ENCODE measurements around the gene ANKRD44.
A peak's percentile ranks its signal among the peaks of the same experiment; 100 is the strongest.

Gene ANKRD44

DNA sequence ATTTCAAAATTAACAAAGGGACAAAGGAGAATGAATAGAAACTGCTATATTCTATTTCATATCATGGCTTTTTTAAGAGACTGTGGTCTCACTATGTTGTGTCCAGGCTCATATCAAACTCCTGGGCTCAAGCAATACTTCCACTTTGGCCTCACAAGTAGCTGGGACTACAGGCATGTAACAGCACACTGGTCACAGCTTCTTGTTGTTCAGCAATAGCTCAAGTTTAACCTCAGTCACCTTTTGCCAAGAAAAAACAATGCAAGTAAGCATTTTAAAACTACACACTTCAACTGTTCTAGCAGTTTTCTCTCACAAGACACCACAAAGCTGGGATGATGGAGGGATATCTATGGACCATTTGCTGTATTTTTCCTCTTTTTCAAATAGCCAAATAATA lies 77.1 kb downstream of the ANKRD44 start:
- peaks cover 99% of the 10 kb centered on the region for H3K4me1 Mint-ChIP-seq
- peaks cover 5% of the 10 kb centered on the region for H3K36me3 Mint-ChIP-seq

DNA sequence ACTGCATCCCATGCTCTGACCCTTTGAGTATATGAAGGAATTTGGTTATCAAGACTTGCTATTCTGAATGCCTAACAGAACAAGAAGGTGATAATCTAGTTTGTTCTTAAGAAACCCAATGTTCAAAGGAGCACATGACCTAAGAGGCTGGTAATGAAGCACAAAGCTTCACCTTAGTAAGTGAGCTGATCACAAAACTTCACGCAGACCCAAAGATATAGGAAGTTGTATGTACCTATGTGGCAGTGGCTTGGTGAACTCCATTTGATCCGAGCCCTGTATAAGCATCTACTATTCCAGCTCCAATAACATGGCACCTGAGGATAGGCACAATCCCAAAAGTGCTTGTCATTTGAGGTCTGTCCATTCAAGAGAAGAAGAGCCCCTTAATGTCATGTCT lies 78.6 kb downstream of the ANKRD44 start:
- Mint-ChIP-seq H3K27me3 (no peaks in the 10 kb centered on the region), H3K4me3 (peak overlapping the region; percentile 70), H3K36me3 (peaks cover 5% of the 10 kb centered on the region), H3K4me1 (peaks cover 99% of the 10 kb centered on the region), H3K9me3 (no peaks in the 10 kb centered on the region), H3K27ac (peak overlapping the region; percentile 92)

More for the DNA sequence above, 77.1 kb downstream of the ANKRD44 start:
- peak overlapping the region; percentile 25 for H3K27ac Mint-ChIP-seq
- H3K27me3 Mint-ChIP-seq: no peaks in the 10 kb centered on the region
- no peak overlapping the region for H3K4me3 Mint-ChIP-seq
- H3K9me3 Mint-ChIP-seq: no peaks in the 10 kb centered on the region

DNA sequence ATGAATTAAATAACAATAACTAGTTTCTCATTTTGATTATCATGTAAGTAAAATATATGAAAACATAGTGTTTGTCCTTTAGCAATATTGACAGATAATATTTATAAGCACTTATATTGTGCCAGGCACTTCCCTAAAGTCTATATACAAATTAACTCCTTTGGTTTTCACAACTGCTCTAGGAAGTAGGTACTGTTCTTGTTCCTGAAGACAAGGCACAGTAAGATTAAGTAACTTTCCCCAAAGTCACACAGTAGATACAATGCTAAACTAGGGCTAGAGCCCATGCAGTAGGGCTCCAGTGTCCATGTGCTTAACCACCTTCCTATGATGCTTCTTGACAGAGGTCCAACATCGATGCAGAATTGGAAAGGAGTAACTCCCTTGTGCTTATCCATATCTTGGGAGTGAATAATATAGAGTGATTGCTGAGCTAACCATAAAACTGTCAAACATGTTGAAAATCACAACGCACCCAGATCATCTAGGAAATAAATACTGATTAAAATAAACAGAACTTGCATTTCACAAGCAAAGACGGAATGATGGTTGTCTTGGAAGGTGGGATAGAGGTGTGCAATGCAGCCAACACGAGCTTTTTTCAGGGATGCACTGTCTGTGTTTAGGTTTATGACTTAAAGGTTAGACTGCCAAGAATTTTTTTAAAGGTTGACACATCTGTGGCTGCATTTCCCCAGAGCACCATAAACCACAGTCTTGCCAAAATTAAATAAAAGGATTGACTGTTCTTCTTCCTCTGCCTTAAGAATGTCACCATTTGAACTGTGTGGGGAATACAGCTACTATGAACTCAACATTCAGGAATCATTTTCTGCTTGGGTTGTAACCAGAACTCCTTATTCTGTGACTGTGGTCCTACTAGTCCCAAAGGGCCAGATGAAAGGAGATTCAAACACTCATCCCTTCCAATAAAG lies 80.8 kb downstream of the ANKRD44 start:
- H3K27ac Mint-ChIP-seq: peak overlapping the region; percentile 85
- H3K27me3 Mint-ChIP-seq: no peaks in the 10 kb centered on the region
- H3K36me3 Mint-ChIP-seq: peaks cover 10% of the 10 kb centered on the region
- no peaks in the 10 kb centered on the region for H3K9me3 Mint-ChIP-seq
- peaks cover 97% of the 10 kb centered on the region for H3K4me1 Mint-ChIP-seq
- H3K4me3 Mint-ChIP-seq: peak overlapping the region; percentile 43

DNA sequence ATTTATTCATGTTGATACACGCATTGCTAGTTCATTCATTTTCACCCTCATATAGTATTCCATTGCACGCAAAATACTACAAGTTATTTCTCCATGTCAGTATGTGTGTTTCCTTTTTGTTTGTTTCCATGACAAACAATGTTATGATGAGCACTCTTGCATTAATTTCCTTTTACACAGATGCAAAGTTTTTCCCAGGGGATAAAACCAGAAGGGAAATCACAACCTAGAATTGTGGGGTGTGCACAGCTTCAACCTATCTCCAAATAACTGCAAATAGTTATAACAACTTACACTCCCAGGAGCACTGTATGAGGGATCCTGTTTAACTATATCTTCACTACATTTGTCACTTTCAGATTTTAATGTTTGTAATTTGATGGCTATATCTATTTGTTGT lies 87.1 kb downstream of the ANKRD44 start:
- peak overlapping the region; percentile 80 for H3K27ac Mint-ChIP-seq
- H3K36me3 Mint-ChIP-seq: peaks cover 7% of the 10 kb centered on the region
- H3K9me3 Mint-ChIP-seq: no peaks in the 10 kb centered on the region
- H3K4me1 Mint-ChIP-seq: peaks cover 85% of the 10 kb centered on the region
- H3K27me3 Mint-ChIP-seq: no peaks in the 10 kb centered on the region
- H3K4me3 Mint-ChIP-seq: no peak overlapping the region

DNA sequence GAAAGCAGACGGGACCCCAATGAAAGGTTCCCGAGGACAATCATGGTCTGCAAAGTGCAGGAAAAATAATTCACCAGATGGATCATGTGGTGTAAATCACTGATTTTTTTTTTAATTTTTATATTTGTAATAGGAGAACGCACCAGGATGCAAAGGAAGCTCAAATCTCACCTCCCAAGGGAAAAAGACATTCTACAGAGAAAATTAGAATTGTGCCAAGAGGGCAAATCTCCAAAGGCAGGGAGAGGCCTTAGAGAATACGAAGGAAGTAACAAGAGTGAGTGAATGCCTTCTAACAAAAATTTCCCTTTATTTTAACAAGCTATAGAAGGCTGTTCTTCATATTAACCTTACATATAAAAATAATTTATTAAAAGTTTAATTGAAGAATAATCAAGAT lies 90.9 kb downstream of the ANKRD44 start:
- no peak overlapping the region for H3K4me3 Mint-ChIP-seq
- no peaks in the 10 kb centered on the region for H3K27me3 Mint-ChIP-seq
- peaks cover 4% of the 10 kb centered on the region for H3K36me3 Mint-ChIP-seq
- H3K9me3 Mint-ChIP-seq: no peaks in the 10 kb centered on the region
- peak overlapping the region; percentile 76 for H3K27ac Mint-ChIP-seq
- H3K4me1 Mint-ChIP-seq: peaks cover 87% of the 10 kb centered on the region

DNA sequence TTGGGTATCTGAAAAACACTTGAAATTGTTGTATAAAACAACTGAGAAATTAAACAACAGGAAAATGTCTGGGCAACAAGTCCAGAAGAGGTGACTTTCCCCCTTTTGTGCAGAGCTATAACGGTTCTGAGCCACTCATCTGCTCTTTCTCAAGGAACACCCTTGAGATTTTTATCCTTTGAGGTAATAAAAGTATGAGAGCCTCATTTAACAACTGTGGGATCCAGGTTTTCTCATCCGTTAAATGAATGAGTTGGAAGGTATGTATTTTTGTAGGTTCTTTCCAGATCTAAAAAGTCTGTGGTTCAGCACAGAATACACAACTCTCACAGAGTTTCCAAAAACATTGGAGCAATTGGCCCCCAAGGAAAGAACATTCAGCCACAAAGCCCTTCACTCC lies 93.0 kb downstream of the ANKRD44 start:
- peak overlapping the region; percentile 99 for H3K27ac Mint-ChIP-seq
- no peaks in the 10 kb centered on the region for H3K9me3 Mint-ChIP-seq
- peaks cover 89% of the 10 kb centered on the region for H3K4me1 Mint-ChIP-seq
- peaks cover 4% of the 10 kb centered on the region for H3K36me3 Mint-ChIP-seq
- no peaks in the 10 kb centered on the region for H3K27me3 Mint-ChIP-seq
- peak overlapping the region; percentile 79 for H3K4me3 Mint-ChIP-seq

DNA sequence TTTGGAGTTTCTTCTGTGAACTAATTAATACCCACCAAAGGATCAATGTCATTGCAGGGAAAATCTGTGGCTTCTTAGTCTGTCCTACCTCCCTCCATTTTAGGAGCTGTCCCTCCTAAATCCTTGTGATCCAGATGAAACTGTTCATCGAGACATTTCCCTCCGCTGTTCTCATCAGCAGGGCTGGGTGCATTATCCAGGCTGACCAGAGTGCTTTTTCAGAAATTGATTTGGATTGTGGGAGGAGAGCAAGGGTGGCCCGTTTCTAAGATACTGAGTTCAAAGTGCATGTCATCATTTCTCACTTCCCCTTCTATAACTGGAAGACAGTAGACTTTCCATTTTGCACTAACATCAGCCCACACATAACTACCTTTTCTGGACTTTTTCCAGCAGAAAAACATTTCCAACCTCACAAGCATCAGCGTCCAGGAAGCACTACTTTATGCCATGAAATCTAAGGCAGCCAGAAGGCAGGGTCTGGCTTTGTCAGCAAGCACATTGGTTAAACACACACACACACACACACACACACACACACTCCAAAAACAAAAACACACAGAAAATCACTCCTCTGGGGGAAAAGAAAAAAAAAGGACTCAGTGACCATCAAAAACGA lies 94.1 kb downstream of the ANKRD44 start:
- Mint-ChIP-seq H3K9me3 (no peaks in the 10 kb centered on the region), H3K27me3 (no peaks in the 10 kb centered on the region), H3K4me3 (peak overlapping the region; percentile 79), H3K27ac (peak overlapping the region; percentile 99), H3K4me1 (peaks cover 89% of the 10 kb centered on the region), H3K36me3 (peaks cover 3% of the 10 kb centered on the region)

DNA sequence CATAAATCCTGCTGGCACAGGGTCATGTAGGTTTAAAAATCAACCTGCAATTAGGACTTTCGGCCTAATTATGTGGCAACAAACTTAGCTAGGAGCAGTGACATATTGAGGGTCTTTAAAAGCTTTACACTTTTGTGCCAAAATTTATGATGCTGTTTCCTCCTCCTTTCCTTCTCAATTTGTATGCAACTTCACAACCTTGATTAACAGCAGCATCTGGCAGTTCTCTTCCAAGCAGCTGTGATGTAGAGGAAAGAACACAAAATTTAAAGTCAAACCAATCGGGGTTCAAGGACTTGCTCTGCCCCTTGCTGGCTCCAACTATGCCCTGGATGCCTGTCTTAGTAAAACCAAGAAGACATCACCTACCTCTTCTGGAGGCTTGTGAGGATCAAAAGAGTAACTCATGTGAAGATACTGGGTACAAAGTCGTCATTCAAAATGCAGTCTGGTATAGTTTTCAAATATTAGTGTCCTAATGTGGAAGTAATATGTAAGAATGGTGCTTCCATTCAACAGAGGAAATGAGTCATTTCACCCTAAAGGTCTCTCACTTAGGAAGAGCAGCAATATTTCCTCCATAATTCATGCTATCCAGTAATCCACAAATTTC lies 94.7 kb downstream of the ANKRD44 start:
- Mint-ChIP-seq H3K27me3 (no peaks in the 10 kb centered on the region), H3K36me3 (peaks cover 3% of the 10 kb centered on the region), H3K4me1 (peaks cover 94% of the 10 kb centered on the region), H3K9me3 (no peaks in the 10 kb centered on the region), H3K27ac (peak overlapping the region; percentile 99), H3K4me3 (peak overlapping the region; percentile 79)

DNA sequence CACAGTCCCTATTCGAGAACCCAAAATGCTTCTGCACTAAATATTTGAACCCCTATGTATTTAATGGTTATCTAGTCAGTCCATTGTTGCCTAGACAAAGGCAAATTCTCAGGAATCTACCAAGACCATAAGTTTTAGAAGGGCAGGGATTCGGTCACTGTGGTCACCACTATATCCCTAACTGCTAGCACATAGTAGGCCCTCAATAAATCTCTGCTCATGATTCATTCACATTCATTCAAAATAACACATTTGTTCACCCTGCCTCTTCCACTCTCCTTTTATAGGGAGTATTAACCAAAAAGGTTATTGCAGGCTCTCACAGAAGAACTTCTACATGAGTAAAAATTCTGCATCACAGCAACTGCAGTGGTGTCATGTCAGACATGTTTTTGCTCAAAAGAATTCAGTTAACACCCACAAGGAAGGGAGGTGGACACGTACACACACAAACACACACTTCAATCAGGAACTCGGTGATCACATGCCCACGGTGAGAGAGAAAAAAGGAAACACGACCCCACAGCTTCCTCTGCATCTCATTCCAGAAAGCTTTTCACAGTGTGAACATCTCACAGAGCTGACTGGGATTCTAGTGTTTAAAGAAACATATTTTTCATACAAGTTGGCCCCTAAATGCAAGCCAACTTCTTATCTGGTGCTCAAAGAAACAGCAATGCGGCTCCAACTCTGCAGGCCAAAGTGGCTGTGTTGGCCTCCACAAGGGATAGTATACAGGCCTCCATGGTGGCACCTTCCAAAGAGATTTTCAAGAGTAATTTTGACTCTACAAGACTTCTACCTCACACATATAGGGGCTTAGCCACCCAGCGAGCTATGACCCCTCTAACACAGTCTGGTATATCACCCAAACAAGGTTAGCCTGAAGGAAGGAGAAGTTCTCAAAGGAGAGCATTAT lies 98.0 kb downstream of the ANKRD44 start:
- Mint-ChIP-seq H3K4me1 (peaks cover 98% of the 10 kb centered on the region), H3K36me3 (peaks cover 5% of the 10 kb centered on the region), H3K27me3 (no peaks in the 10 kb centered on the region), H3K27ac (peak overlapping the region; percentile 99), H3K4me3 (peak overlapping the region; percentile 75), H3K9me3 (no peaks in the 10 kb centered on the region)

DNA sequence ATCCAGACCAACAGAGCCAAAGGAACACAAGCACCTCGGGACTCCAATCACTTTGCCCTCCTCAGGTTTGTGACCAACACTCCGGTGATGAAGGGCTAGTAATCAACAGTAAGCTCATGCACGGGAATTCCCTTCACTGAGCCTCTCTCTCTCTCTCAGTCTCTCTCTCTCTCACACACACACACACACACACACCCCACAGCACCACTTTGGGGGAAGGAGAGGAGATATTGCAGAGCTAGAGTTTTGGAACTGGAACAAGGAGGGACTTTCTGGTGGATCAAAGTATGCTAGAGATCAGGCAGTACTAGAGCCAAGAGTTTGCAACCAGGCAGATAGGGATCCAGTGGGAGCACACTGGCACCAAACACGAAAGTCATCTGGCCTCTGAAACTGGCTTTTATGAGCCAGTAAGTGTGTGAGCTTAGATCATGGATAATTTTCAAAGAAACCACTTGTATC lies 98.7 kb downstream of the ANKRD44 start:
- Mint-ChIP-seq H3K9me3 (no peaks in the 10 kb centered on the region), H3K36me3 (peaks cover 5% of the 10 kb centered on the region), H3K4me1 (peaks cover 98% of the 10 kb centered on the region), H3K4me3 (peak overlapping the region; percentile 75), H3K27ac (peak overlapping the region; percentile 99), H3K27me3 (no peaks in the 10 kb centered on the region)

DNA sequence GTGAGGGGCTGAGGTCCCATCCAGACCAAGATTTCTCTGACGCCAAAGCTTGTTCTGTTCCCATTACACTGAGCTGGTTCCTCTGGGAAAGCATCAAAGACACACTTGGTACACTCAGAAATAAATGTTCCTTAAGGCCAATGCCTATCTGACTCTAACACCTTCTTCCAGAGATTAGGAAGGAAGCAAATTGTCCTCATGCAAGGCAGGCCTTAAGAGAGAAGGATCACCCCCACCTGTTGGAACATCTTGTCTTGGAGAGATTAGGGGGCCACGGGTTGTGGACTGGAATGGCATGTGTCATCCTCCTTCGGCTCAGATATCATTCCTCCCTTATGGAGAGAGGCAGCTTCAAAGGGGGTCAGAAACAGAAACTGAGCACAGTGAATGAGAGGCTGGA lies 100.2 kb downstream of the ANKRD44 start:
- H3K36me3 Mint-ChIP-seq: peaks cover 3% of the 10 kb centered on the region
- H3K4me3 Mint-ChIP-seq: peak overlapping the region; percentile 75
- peak overlapping the region; percentile 99 for H3K27ac Mint-ChIP-seq
- no peaks in the 10 kb centered on the region for H3K27me3 Mint-ChIP-seq
- peaks cover 98% of the 10 kb centered on the region for H3K4me1 Mint-ChIP-seq
- H3K9me3 Mint-ChIP-seq: no peaks in the 10 kb centered on the region

DNA sequence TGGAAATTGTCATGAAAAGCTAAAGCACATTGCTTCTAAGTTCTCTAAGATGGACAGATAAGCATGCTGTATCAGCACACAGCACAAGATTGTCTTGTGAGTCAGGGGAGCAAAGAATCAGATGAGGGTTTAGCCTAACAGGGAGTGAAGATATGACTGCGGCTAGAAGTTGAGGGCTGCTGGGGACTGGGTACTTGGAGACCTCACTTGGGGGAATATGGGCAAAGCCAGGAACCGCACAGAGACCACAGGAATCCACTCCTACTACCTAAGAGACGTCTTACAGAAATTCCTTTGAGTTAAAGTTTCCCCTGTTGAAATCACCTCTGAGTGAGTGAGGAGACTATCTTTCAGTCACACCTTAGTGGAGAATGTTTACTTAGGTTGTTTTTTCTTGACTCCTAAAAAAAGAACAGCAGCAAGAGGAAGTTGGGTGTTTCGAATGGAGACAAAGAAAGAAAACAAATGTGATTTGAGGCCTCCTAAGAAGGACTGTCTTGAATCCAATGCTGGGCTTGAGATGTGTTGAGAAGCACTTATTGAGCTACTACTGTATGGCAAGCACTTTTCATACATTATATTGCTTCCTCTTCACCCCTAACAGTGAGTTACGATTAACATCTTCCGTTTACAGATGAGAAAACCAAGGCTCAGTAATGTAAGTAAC lies 100.7 kb downstream of the ANKRD44 start:
- H3K4me1 Mint-ChIP-seq: peaks cover 98% of the 10 kb centered on the region
- peak overlapping the region; percentile 75 for H3K4me3 Mint-ChIP-seq
- H3K9me3 Mint-ChIP-seq: no peaks in the 10 kb centered on the region
- H3K36me3 Mint-ChIP-seq: peaks cover 3% of the 10 kb centered on the region
- H3K27ac Mint-ChIP-seq: peak overlapping the region; percentile 99
- no peaks in the 10 kb centered on the region for H3K27me3 Mint-ChIP-seq

DNA sequence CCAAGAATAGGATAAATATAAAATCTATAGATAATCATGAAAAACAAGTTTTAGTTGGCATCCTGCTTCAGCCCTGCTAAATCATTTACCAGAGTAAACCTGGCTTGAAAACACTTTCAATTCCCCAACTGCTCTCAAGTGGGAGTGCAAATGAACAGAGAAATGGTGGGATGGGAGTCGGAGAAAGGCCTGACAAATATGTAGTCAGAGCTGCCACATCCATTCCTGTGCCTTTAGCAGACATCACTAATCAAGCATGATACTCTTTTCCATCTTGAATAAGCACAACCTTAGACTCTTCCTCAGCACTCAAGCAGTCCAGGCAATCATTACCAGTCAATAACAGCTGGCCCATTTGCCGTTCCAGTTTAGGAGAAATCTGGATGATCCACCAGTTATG lies 101.3 kb downstream of the ANKRD44 start:
- H3K9me3 Mint-ChIP-seq: no peaks in the 10 kb centered on the region

DNA sequence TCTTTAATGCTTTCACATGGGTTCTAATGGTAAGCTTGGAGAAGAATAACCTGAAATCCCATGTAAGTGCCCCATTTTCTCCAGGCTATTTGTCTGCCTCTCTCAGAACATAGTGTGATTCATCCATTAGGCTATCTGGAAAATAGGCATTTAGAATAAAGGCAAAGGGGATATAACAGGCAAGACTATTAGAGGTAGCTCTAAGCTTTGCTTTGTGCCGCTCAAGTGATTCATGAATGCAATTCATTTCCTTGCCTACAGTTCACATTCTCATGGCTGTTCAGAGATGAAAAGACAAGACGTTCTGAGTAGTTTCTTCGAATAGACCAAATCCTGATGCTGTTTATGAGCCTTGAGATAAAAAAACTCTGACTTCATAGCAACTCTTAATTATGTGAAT lies 101.7 kb downstream of the ANKRD44 start:
- Mint-ChIP-seq H3K9me3 (no peaks in the 10 kb centered on the region), H3K36me3 (peaks cover 3% of the 10 kb centered on the region)

More for the DNA sequence above, 101.3 kb downstream of the ANKRD44 start:
- Mint-ChIP-seq H3K4me3 (peak overlapping the region; percentile 75), H3K4me1 (peaks cover 98% of the 10 kb centered on the region), H3K27me3 (no peaks in the 10 kb centered on the region), H3K27ac (peak overlapping the region; percentile 99), H3K36me3 (peaks cover 3% of the 10 kb centered on the region)

More for the DNA sequence above, 101.7 kb downstream of the ANKRD44 start:
- peak overlapping the region; percentile 75 for H3K4me3 Mint-ChIP-seq
- H3K4me1 Mint-ChIP-seq: peaks cover 98% of the 10 kb centered on the region
- no peaks in the 10 kb centered on the region for H3K27me3 Mint-ChIP-seq
- peak overlapping the region; percentile 99 for H3K27ac Mint-ChIP-seq

Measured in activated naive CD4-positive, alpha-beta T cell treated with anti-CD3 and anti-CD28 coated beads, Interleukin-2, amount 50 U/mL, for 24 hours (primary cell).